ENCODE results near the gene KIF3A.

KIF3A gene

GRCh38 chr5:132675936-132676689 lies 61.2 kb downstream of the KIF3A start:
- no peak for DNase-seq

- no peak for DNase-seq
These were observed 62.5 kb downstream of the KIF3A start for GRCh38 chr5:132674671-132675506.

- no peak for DNase-seq
These were observed 63.3 kb downstream of the KIF3A start, which contains the start of gene IL4 for GRCh38 chr5:132673939-132674630. TSS of gene IL4 (plus strand) at chr5:132673989. CDS start at chr5:132674051, 62 bp downstream.

GRCh38 chr5:132673488-132673887 lies 63.9 kb downstream of the KIF3A start:
- DNase-seq: no peak

- no peak for DNase-seq
These were observed 66.3 kb downstream of the KIF3A start for GRCh38 chr5:132671000-132671399.

- DNase-seq: no peak
These were observed 67.1 kb downstream of the KIF3A start for GRCh38 chr5:132669966-132670882.

- DNase-seq: no peak
These were observed 67.9 kb downstream of the KIF3A start for GRCh38 chr5:132669455-132669820.

- DNase-seq: no peak
These were observed 68.5 kb downstream of the KIF3A start for GRCh38 chr5:132668706-132669454.

GRCh38 chr5:132667761-132668705 lies 69.3 kb downstream of the KIF3A start:
- DNase-seq: no peak

GRCh38 chr5:132667309-132667708 lies 70.0 kb downstream of the KIF3A start:
- DNase-seq: no peak

- DNase-seq: no peak
These were observed 70.8 kb downstream of the KIF3A start for GRCh38 chr5:132666310-132667123.

GRCh38 chr5:132665574-132666080 lies 71.7 kb downstream of the KIF3A start:
- DNase-seq: no peak

- no peak for DNase-seq
These were observed 72.6 kb downstream of the KIF3A start for GRCh38 chr5:132664696-132665209.

- peak in 1 of 2 donors; percentile 18 for DNase-seq
These were observed 73.3 kb downstream of the KIF3A start for GRCh38 chr5:132663771-132664695.

- DNase-seq: peak; percentile 38 to 81
These were observed 74.2 kb downstream of the KIF3A start for GRCh38 chr5:132662925-132663770.

GRCh38 chr5:132662004-132662401 lies 75.3 kb downstream of the KIF3A start:
- no peak for DNase-seq
